NCI-H1694 (cell line): ENCODE measurements around the gene SLC39A8.

Source experiments
- DNase-seq: peaks from one replicate; lab custom pipeline; 2025; lab: John Stamatoyannopoulos, UW

The SLC39A8 gene

DNA sequence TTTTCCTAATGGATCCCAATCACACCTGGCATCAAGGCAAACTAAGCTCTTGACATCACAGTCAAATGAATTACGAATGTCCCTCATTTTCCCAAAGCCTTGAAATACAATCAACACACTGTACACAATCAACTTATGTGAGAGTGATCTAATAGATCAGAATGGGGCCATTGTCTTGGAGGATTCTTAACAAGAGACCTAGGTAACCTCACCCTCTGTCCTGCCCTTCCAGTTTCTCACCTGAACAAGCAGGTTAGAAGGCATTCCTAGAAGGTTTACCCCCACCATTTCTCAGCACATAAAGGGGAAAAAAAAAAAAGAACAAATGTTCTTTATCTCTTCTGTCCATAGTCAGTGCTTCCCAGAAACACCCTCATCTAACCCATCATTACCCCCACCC is 6.3 kb downstream of the SLC39A8 start:
- DNase-seq: no peak

DNA sequence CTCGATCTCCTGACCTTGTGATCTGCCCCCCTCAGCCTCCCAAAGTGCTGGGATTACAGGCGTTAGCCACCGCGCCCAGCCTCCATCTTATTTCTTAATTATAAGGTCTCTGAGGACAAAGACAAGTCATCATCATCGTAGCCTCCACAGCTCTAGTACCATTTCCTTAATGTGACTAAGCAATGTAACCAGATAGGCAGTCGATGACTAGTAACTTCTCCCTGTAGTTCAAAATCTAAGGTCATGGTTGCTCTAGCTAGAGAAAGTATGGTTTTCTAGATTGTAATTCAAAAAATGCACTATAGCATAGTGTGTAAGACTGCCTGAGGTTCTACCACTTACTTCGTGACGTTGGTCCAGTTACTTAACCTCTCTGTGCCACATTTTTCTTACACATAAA is 6.9 kb downstream of the SLC39A8 start:
- no peak for DNase-seq

DNA sequence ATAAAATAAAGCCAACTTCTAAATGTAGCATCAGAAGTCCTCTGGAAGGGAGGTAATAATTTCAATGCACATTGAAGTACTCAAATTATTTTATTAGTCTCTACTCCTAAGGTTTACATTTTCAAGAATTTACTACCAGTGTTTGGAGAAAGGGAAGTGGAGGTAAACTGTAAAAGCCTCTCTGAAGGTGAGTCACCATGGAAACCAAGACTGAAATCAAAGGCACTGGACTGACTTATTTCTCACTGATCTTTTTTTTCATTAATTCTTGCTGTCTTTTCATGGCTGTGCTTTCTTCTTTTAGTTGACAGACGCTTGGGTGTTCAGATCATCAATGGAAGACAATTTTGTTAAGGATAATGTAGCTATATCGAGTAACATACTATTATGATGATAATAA is 9.7 kb downstream of the SLC39A8 start:
- no peak for DNase-seq

- no peak for DNase-seq
Measured at GRCh38 chr4:102334624-102335023, 10.7 kb downstream of the SLC39A8 start.

DNA sequence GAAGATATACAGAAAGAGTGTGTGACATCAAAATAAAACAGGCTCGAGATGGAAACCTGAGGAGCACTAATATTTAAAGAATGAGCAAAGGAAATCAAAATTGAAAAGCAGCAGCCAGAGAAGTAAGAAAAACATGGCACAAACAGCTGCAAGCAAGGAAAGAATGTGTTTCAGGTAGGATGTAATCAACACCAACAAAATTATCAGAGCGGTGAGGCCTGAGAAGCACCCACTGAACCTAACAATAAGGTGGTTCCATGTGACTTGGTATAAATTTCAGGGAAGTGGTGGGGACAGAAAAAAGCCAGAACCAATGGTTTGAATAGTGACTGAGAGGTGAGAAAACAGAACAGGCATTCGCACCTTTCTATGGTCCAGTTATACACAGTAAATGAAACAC is 11.5 kb downstream of the SLC39A8 start:
- no peak for DNase-seq

GRCh38 chr4:102328045-102328444 is 17.2 kb downstream of the SLC39A8 start:
- no peak for DNase-seq

GRCh38 chr4:102326951-102327350 is 18.3 kb downstream of the SLC39A8 start:
- no peak for DNase-seq

- no peak for DNase-seq
Measured at GRCh38 chr4:102324730-102325129, 20.6 kb downstream of the SLC39A8 start.

- DNase-seq: no peak
Measured at GRCh38 chr4:102322736-102323135, 22.5 kb downstream of the SLC39A8 start.

DNA sequence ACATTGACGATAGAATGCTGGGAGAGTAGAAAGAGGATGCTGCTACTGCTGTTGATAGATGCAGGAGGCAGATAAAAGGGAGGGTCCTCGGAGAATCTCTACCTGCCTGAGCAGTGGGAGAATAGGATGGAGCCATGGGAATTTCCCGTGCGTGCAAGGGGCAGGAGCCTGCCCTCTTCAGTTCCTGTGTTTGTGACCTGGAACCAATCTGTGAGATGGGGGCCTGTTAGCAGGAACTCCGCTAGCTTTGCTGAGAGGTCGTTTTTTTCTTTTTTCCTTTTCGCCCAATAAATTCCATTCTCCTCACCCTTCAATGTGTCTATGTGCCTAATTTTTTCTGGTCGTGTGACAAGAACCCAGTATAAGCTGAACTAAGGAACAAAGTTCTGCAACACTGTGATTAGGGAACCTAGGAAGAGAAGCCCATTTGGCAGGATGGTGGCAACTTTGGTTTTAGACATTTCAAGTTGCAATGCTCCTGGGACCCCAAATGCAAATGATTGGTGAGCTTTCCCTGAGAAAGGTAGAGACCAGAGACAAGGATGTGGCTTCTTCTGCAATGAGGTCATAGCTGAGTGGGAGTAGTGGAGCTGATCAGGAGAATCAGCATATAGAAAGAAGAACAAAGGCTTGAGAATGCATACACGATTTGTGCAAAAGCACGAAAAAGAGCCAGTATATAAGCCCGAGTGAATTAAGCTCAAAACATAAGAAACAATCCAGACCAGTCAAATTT is 23.9 kb downstream of the SLC39A8 start:
- DNase-seq: no peak

DNA sequence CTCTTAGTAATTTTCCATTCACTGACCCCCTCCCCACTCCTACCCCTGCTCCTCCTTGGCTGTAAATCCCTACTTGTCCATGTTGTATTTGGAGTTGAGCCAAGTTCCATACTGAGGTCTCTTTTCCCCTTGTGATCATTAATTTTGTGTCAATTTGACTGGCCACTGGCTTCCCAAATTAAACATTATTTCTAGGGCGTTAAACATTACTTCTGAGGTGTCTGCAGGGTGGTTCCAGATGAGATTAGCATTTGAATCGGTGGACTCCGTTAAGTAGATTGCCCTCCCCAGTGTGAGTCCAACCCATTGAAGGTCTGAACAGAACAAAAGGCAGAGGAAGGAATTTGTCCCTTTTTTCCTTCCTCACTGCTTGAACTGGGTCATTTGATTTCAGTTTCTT is 25.7 kb downstream of the SLC39A8 start:
- DNase-seq: no peak

GRCh38 chr4:102318526-102318925 is 26.8 kb downstream of the SLC39A8 start:
- DNase-seq: no peak

GRCh38 chr4:102318105-102318504 is 27.2 kb downstream of the SLC39A8 start:
- DNase-seq: no peak

DNA sequence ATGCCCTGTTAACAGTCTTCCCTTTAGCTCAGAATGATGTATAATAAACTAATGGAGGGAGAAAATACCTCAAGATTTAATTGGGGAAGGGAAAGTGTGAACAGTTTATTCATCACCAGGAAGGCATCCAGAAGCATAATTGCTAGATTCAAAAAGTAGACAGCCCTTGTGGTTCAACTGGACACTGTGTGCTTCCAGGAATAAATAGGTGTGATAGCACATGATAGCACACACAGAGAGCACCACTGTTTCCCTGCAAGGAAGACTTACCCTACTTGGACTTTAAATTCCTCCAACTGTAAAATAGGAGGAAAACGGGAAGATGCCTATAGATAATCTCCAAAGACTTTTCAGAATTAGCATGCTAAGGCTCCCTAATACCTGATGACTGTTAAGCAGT is 27.8 kb downstream of the SLC39A8 start:
- DNase-seq: no peak

DNA sequence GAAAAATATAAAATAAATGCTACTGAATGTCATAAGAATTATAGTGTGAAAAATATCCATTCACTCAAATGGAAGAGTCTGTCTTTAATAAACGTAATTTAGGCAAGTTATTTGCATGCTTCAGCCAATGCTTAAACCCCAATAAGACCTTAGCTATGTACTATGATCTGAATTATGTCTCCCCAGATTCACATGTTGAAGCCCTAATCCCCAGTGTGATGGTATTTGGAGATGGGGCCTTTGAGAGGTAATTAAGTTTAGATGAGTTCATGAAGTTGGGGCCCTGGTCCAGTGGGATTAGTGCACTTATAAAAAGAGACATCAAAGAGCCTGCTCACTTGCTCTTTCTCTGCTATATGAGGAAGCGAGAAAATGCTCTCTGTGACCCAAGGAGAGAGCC is 28.7 kb downstream of the SLC39A8 start:
- no peak for DNase-seq

- DNase-seq: no peak
Measured at GRCh38 chr4:102315532-102315931, 29.8 kb downstream of the SLC39A8 start.

DNA sequence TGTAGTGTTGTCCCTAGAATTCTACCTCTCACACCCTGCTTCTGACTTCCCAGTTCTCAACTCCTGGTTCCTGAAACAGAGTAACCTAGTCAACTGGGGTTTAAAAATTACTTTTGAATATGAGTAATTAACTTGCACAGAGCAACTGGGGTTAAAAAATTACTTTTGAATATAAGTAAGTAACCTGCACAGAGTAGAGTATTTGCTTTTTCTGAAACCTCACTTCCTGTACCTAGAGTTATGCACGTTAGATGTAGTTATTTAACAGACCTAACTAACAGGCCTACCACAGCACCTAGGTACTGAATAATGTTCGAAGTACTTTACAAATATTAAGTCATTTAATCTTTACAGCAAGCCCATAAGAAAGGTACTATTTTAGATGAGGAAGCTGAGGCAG is 32.9 kb downstream of the SLC39A8 start:
- DNase-seq: no peak

DNA sequence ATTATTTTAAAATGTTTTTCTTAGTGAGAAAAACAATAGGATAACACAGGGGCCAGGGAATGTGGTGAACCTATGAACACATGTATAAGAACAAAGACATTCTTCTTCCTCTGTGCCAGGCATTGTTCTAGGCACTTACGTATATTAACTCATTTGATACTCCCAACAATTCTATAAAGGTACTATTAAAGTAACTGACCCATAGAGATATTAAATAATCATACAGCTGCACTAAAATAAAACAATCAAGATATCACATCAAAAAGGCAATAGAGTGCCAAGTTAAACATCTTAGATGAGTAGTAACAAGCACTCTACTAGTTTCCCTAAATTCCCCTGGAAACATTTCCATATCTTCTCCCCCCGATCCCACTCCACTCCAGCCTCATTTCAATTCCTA is 33.4 kb downstream of the SLC39A8 start:
- no peak for DNase-seq

GRCh38 chr4:102311407-102311806 is 33.9 kb downstream of the SLC39A8 start:
- DNase-seq: no peak

- no peak for DNase-seq
Measured at GRCh38 chr4:102308032-102308799, 37.1 kb downstream of the SLC39A8 start.

- no peak for DNase-seq
Measured at GRCh38 chr4:102305666-102306065, 39.6 kb downstream of the SLC39A8 start.

DNA sequence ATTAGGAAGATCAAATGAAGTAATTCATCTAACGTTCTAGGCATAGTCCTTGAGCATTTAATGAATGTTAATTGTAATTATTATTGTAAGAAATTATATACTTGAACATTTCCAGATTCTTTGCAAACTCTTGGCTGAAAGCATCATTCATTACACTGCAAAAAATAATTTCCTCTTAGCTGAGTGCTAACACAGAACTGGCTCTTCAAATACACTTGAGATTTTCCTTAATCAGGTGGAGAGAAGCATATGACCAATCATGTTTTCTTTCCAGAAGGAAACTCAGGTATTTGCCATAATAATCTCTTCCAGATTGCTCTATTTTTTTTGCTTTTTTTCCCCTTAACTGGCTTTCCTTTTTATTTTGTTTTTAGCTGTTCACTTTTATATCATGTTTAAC is 42.5 kb downstream of the SLC39A8 start:
- no peak for DNase-seq

DNA sequence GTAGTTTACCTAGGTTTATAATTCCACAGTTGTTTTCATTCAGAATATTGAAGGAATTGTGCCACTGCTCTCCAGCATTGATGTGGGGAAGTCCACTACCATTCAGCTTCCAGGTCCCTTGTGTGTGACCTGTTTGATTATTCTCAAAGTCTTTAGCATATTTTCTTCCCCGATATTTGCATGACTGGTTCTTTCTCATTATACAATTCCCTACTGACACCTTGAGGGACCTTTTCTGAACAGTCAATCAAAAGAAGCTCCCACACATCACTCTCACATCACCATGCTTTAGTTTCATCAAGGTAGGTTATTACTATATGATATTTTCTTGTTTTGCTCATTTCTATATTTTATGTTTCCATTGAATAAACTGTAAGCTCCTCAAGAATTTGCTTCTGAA is 44.1 kb downstream of the SLC39A8 start:
- DNase-seq: no peak
